ENCODE results near the gene SFTPA2.
A peak's percentile ranks its signal among the peaks of the same experiment; 100 is the strongest.

Gene SFTPA2

DNA sequence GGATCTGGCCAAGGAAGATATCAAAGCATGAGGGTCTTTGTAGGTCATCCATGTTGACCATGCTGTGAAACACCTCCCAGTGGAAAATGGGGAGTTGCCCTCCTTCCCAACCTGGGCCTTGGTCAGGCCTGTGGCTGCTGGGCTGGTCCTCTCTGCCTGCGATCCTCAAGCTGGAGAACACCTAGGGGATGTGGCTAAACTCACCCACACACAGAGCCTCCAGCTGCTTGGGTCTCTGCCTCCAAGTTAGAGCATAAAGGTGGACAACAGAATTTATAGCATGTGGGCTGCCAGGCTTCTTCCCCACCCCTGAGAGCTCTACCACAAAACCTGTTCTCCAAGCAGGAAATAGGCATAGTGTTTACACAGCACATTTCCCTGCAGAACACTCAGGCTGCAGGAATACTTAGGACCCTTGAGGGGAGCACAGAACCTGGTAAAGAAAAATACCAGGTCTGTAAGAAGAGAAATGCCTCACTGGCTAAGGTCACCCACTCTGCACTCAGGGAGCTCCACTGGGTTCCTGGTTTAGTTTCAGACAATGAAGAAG, at the start of gene SFTPA2:
Gene SFTPA2 (minus strand): TSS at position 248 of the 550 bp plus-strand sequence. CDS start 924 bp downstream, outside the sequence.
- H4K20me1 ChIP-seq (ENCODE audit: insufficient read depth, low read length): no peaks in the 10 kb centered on the region
- no peaks in the 10 kb centered on the region for H3K79me2 ChIP-seq (ENCODE audit: low read length)
- no peak within 1 kb of the TSS for H3K9ac ChIP-seq (ENCODE audit: low read length)
- H3K9me2 ChIP-seq (replicated peaks; ENCODE audit: insufficient read depth, low read length): no peaks in the 10 kb centered on the region
- H3F3A ChIP-seq (ENCODE audit: insufficient read depth, low read length): peaks cover 6% of the 10 kb centered on the region; the same call in 1 of the 2 replicates
- H3K4me2 ChIP-seq (ENCODE audit: low read depth, low read length): 0 out of 2 replicates have a peak within 1 kb of the TSS, but pooled peaks have one; percentile 41
- TF ChIP-seq EZH2phosphoT487 (IDR thresholded peaks at IDR 0.05; ENCODE audit: low read length) (no peak), EZH2 (optimal IDR thresholded peaks at IDR 0.05; ENCODE audit: low read depth, low read length) (no peak)
- TF ChIP-seq, protein P1, sequence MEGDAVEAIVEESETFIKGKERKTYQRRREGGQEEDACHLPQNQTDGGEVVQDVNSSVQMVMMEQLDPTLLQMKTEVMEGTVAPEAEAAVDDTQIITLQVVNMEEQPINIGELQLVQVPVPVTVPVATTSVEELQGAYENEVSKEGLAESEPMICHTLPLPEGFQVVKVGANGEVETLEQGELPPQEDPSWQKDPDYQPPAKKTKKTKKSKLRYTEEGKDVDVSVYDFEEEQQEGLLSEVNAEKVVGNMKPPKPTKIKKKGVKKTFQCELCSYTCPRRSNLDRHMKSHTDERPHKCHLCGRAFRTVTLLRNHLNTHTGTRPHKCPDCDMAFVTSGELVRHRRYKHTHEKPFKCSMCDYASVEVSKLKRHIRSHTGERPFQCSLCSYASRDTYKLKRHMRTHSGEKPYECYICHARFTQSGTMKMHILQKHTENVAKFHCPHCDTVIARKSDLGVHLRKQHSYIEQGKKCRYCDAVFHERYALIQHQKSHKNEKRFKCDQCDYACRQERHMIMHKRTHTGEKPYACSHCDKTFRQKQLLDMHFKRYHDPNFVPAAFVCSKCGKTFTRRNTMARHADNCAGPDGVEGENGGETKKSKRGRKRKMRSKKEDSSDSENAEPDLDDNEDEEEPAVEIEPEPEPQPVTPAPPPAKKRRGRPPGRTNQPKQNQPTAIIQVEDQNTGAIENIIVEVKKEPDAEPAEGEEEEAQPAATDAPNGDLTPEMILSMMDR (IDR thresholded peaks at IDR 0.05; ENCODE audit: low read length): no peak
- H2AFZ ChIP-seq (ENCODE audit: low read length): no peak within 1 kb of the TSS
- H3K36me3 ChIP-seq (replicated peaks; ENCODE audit: insufficient read depth, low read length): no peaks in the 10 kb centered on the region
- DNase-seq: no peak
- H3K4me1 ChIP-seq (ENCODE audit: low read length): peaks cover 16% of the 10 kb centered on the region
- H3K9me3 ChIP-seq (replicated peaks; ENCODE audit: insufficient read depth, low read length): no peaks in the 10 kb centered on the region
- no peak within 1 kb of the TSS for H3K27ac ChIP-seq (ENCODE audit: low read length)
- no peaks in the 10 kb centered on the region for H3K27me3 ChIP-seq (replicated peaks; ENCODE audit: insufficient read depth, low read length)
- no peak within 1 kb of the TSS for H3K4me3 ChIP-seq (ENCODE audit: low read length)

DNA sequence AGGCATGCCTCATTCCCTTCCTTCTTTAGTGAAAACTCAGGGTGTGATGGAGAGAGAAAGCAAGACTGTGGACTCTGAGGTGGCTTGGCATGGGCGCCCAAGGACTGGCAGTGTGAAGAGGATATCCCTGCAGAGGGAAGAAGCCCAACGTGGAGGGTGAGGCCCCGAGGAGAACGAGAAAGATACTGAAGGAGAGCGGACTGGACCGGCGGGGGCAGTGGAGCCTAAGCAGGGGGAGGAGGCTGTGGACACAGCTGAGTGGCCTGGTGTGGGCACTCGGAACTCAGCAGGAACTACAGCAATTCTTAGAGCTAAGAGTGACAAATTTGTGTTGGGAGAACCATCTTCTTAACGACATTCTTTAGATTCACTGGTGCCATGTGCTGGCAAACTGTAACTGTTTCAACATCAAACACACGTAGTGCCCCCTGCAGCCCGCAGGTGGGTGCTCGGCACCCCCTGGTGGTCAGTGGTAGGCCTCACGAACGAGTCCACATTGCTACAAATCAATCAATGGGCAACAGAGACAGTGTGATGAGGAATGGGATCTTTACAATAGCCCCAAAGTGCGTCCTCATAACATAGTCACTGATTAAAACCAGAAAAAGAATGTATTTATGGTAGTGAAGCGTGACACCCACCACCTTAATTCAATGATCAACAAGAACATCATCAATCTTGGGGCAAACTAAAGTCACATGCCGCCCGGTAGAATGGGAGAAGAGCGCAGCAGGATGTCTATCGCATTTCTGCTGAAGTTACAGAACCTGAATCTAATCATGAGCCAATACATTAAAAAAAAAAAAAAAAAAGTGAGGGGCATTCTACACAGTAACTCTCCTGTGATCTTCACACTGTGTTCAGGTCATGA, 48.5 kb upstream of the SFTPA2 start:
- TF ChIP-seq, protein P1 (IDR thresholded peaks at IDR 0.05; ENCODE audit: low read length): peak; percentile 77
- TF ChIP-seq EZH2 (optimal IDR thresholded peaks at IDR 0.05; ENCODE audit: low read depth, low read length): no peak
- TF ChIP-seq EZH2phosphoT487 (IDR thresholded peaks at IDR 0.05; ENCODE audit: low read length): no peak
- no peak overlapping the region for H2AFZ ChIP-seq (ENCODE audit: low read length)
- DNase-seq: peak; percentile 57
- no peaks in the 10 kb centered on the region for H3K9me2 ChIP-seq (replicated peaks; ENCODE audit: insufficient read depth, low read length)
- no peak overlapping the region for H3K4me2 ChIP-seq (ENCODE audit: low read depth, low read length)
- no peak overlapping the region for H3K27ac ChIP-seq (ENCODE audit: low read length)
- H3K4me3 ChIP-seq (ENCODE audit: low read length): no peak overlapping the region
- H3K27me3 ChIP-seq (replicated peaks; ENCODE audit: insufficient read depth, low read length): no peaks in the 10 kb centered on the region
- no peaks in the 10 kb centered on the region for H3F3A ChIP-seq (ENCODE audit: insufficient read depth, low read length)
- H4K20me1 ChIP-seq (ENCODE audit: insufficient read depth, low read length): no peaks in the 10 kb centered on the region
- H3K9me3 ChIP-seq (replicated peaks; ENCODE audit: insufficient read depth, low read length): no peaks in the 10 kb centered on the region
- H3K9ac ChIP-seq (ENCODE audit: low read length): no peak overlapping the region
- no peaks in the 10 kb centered on the region for H3K36me3 ChIP-seq (replicated peaks; ENCODE audit: insufficient read depth, low read length)
- H3K4me1 ChIP-seq (ENCODE audit: low read length): peaks cover 28% of the 10 kb centered on the region
- no peaks in the 10 kb centered on the region for H3K79me2 ChIP-seq (ENCODE audit: low read length)

DNA sequence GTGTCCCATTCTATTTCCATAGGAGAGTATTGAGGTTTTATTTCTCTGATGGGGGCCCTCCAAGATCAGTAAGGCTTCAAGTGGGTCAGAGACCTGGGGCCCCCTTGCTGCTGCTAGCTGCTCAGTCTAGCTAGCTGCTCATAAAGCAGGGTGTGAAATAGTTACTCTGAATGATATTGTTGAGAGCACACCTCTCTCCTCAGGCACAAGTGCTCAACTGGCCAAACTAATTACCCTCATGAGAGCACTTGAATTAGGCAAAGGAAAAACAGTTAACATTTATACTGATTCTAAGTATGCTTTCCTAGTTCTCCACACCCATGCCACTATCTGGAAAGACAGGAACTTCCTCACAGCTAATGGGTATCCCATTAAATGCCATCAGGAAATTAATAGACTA, 45.1 kb upstream of the SFTPA2 start:
- Histone ChIP-seq H3K9me2 (replicated peaks; ENCODE audit: insufficient read depth, low read length) (no peaks in the 10 kb centered on the region), H3K27me3 (replicated peaks; ENCODE audit: insufficient read depth, low read length) (no peaks in the 10 kb centered on the region), H3K36me3 (replicated peaks; ENCODE audit: insufficient read depth, low read length) (no peaks in the 10 kb centered on the region), H3K79me2 (ENCODE audit: low read length) (no peaks in the 10 kb centered on the region), H3K4me3 (ENCODE audit: low read length) (no peak overlapping the region), H3K4me2 (ENCODE audit: low read depth, low read length) (no peak overlapping the region), H3K9ac (ENCODE audit: low read length) (no peak overlapping the region), H3F3A (ENCODE audit: insufficient read depth, low read length) (peaks cover 15% of the 10 kb centered on the region), H3K9me3 (replicated peaks; ENCODE audit: insufficient read depth, low read length) (no peaks in the 10 kb centered on the region), H2AFZ (ENCODE audit: low read length) (no peak overlapping the region), H3K4me1 (ENCODE audit: low read length) (peaks cover 55% of the 10 kb centered on the region), H3K27ac (ENCODE audit: low read length) (no peak overlapping the region), H4K20me1 (ENCODE audit: insufficient read depth, low read length) (no peaks in the 10 kb centered on the region)
- TF ChIP-seq EZH2phosphoT487 (IDR thresholded peaks at IDR 0.05; ENCODE audit: low read length) (no peak), EZH2 (optimal IDR thresholded peaks at IDR 0.05; ENCODE audit: low read depth, low read length) (no peak)
- TF ChIP-seq, protein P1 (IDR thresholded peaks at IDR 0.05; ENCODE audit: low read length): no peak
- DNase-seq: no peak
